Nephron progenitor cell (in vitro differentiated cells): ENCODE data around the gene ZDHHC16.
"Not testable (repeated sequence)": the region's sequence is repeated elsewhere in the genome, so short reads cannot be mapped to it uniquely, and the experiment has no call there.

Experiments used
- DNase-seq: peaks from one replicate; pipeline ENCODE4 v3.0.0; 2021
- H3K27ac Mint-ChIP-seq: 2 replicates; pipeline ENCODE4 v1.8.0; 2021; ENCODE audit warnings: mild to moderate bottlenecking, moderate library complexity, mixed read lengths
- H3K27me3 Mint-ChIP-seq: 2 replicates; pipeline ENCODE4 v1.8.0; 2021; ENCODE audit warnings: mild to moderate bottlenecking, low read depth, mixed read lengths; ENCODE audit not compliant: poor library complexity
- H3K36me3 Mint-ChIP-seq: 2 replicates; pipeline ENCODE4 v1.8.0; 2021; ENCODE audit warnings: low read depth, mixed read lengths
- H3K4me1 Mint-ChIP-seq: 2 replicates; pipeline ENCODE4 v1.8.0; 2021; ENCODE audit warnings: mixed read lengths
- H3K4me3 Mint-ChIP-seq: 2 replicates; pipeline ENCODE4 v1.8.0; 2021; ENCODE audit warnings: mild to moderate bottlenecking, moderate library complexity, mixed read lengths
- H3K9me3 Mint-ChIP-seq: 2 replicates; pipeline ENCODE4 v1.8.0; 2021; ENCODE audit warnings: mild to moderate bottlenecking, moderate library complexity, mixed read lengths
- CTCF ChIP-seq: fragments of 200-600 bp; sonication (generic); IDR thresholded peaks from 2 replicates; pipeline ENCODE4 v1.5.0; 2021; ENCODE audit warnings: antibody characterized with exemption

The ZDHHC16 gene

GRCh38 chr10:97463363-97464132, 17.6 kb downstream of the ZDHHC16 start:
- Mint-ChIP-seq H3K27ac (peak overlapping the region; percentile 74), H3K27me3 (no peaks in the 10 kb centered on the region), H3K36me3 (peaks cover 50% of the 10 kb centered on the region), H3K4me1 (peaks cover 11% of the 10 kb centered on the region), H3K9me3 (no peaks in the 10 kb centered on the region), H3K4me3 (no peak overlapping the region)
- DNase-seq = peak; percentile 39
- peak; percentile 83 for TF ChIP-seq CTCF

- Mint-ChIP-seq H3K4me3 (no peak overlapping the region), H3K4me1 (peaks cover 11% of the 10 kb centered on the region), H3K27ac (peak overlapping the region; percentile 57), H3K36me3 (peaks cover 47% of the 10 kb centered on the region), H3K27me3 (no peaks in the 10 kb centered on the region), H3K9me3 (no peaks in the 10 kb centered on the region)
- DNase-seq = no peak
- TF ChIP-seq CTCF = no peak
Observed at GRCh38 chr10:97464226-97464625, 18.3 kb downstream of the ZDHHC16 start.

- no peak for TF ChIP-seq CTCF
- Mint-ChIP-seq H3K27ac (peak overlapping the region; percentile 19), H3K4me1 (no peaks in the 10 kb centered on the region), H3K9me3 (no peaks in the 10 kb centered on the region), H3K4me3 (no peak overlapping the region), H3K36me3 (peaks cover 44% of the 10 kb centered on the region), H3K27me3 (no peaks in the 10 kb centered on the region)
- no peak for DNase-seq
Observed at GRCh38 chr10:97465982-97466381, 20.0 kb downstream of the ZDHHC16 start.

GRCh38 chr10:97466755-97467154, 20.8 kb downstream of the ZDHHC16 start:
- H3K27ac Mint-ChIP-seq = no peak overlapping the region
- H3K9me3 Mint-ChIP-seq = no peaks in the 10 kb centered on the region
- no peak for DNase-seq
- no peaks in the 10 kb centered on the region for H3K4me1 Mint-ChIP-seq
- TF ChIP-seq CTCF = no peak
- H3K4me3 Mint-ChIP-seq = no peak overlapping the region
- peaks cover 42% of the 10 kb centered on the region for H3K36me3 Mint-ChIP-seq
- H3K27me3 Mint-ChIP-seq = no peaks in the 10 kb centered on the region

GRCh38 chr10:97468162-97468561, 22.2 kb downstream of the ZDHHC16 start:
- no peak for TF ChIP-seq CTCF
- Mint-ChIP-seq H3K27me3 (no peaks in the 10 kb centered on the region), H3K27ac (no peak overlapping the region), H3K36me3 (peaks cover 37% of the 10 kb centered on the region), H3K9me3 (no peaks in the 10 kb centered on the region), H3K4me3 (no peak overlapping the region), H3K4me1 (no peaks in the 10 kb centered on the region)
- no peak for DNase-seq

GRCh38 chr10:97468781-97469180, 22.8 kb downstream of the ZDHHC16 start:
- H3K36me3 Mint-ChIP-seq = peaks cover 40% of the 10 kb centered on the region
- DNase-seq, H3K4me3 Mint-ChIP-seq, H3K27me3 Mint-ChIP-seq, H3K4me1 Mint-ChIP-seq, H3K9me3 Mint-ChIP-seq, H3K27ac Mint-ChIP-seq: not testable (repeated sequence)
